GM18499 (cell line): ENCODE measurements around the gene CDC6.

Experiments used
- ATAC-seq: cut with Tn5 transposase; IDR thresholded peaks from one replicate; pipeline ENCODE4 v1.9.1; 2021; ENCODE audit warnings: moderate number of reproducible peaks; ENCODE audit not compliant: insufficient read depth, unreplicated experiment

Gene CDC6

GRCh38 chr17:40338941-40339649, 51.4 kb downstream of the CDC6 start:
- no peak for ATAC-seq

GRCh38 chr17:40340327-40340726, 52.6 kb downstream of the CDC6 start:
- ATAC-seq, result no peak

GRCh38 chr17:40340880-40341807, 53.5 kb downstream of the CDC6 start:
- no peak for ATAC-seq

- ATAC-seq, result no peak
These were observed 54.3 kb downstream of the CDC6 start for GRCh38 chr17:40341808-40342503.

- no peak for ATAC-seq
These were observed 55.0 kb downstream of the CDC6 start for GRCh38 chr17:40342504-40343218.

GRCh38 chr17:40343219-40344119, 55.8 kb downstream of the CDC6 start:
- ATAC-seq, result no peak

GRCh38 chr17:40344421-40345160, 56.9 kb downstream of the CDC6 start:
- ATAC-seq, result no peak

- no peak for ATAC-seq
These were observed 57.7 kb downstream of the CDC6 start for GRCh38 chr17:40345161-40345993.

GRCh38 chr17:40345994-40346764, 58.5 kb downstream of the CDC6 start:
- ATAC-seq, result no peak

GRCh38 chr17:40346765-40347158, 59.1 kb downstream of the CDC6 start:
- no peak for ATAC-seq

- no peak for ATAC-seq
These were observed 59.8 kb downstream of the CDC6 start for GRCh38 chr17:40347319-40348135.

- no peak for ATAC-seq
These were observed 60.4 kb downstream of the CDC6 start for GRCh38 chr17:40348136-40348504.

GRCh38 chr17:40348562-40349476, 61.1 kb downstream of the CDC6 start:
- no peak for ATAC-seq

- ATAC-seq, result no peak
These were observed 61.8 kb downstream of the CDC6 start for GRCh38 chr17:40349477-40349894.
